NOMO-1 treated with dmso at 0.1 percent for 144 hours (cell line): ENCODE data around the gene SAT1.
"Not testable (repeated sequence)": the region's sequence is repeated elsewhere in the genome, so short reads cannot be mapped to it uniquely, and the experiment has no call there.

Source experiments
- DNase-seq: peaks from one replicate; lab custom pipeline; 2025; ENCODE audit not compliant: unreplicated experiment; lab: John Stamatoyannopoulos, UW

The SAT1 gene

GRCh38 chrX:23782863-23783588 is at the start of gene SAT1:
Gene SAT1, plus strand, starts transcription at chrX:23783173. Its CDS starts 179 bp downstream, at chrX:23783352.
- DNase-seq = peak; percentile 98

DNA sequence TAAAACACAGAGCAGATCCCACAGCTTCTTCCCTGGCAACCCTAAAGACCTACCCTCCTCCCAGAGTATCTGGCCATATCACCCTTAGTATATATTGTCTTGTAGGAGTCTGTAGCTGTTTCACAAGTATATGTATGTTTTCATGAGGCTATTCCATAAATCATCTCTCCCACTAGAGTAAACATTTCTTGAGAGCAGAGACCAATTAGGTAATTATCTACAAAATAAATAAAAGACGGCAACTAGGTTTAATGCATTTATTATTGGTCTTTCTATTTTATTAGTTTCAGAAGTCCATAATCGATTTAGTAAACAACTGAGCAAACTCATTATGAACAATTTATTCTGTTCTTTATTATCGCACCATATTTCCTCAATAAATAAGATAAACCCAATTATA is 46.9 kb upstream of the SAT1 start:
- no peak for DNase-seq

GRCh38 chrX:23737413-23737812 is 45.6 kb upstream of the SAT1 start:
- DNase-seq = no peak

GRCh38 chrX:23742174-23742696 is 40.7 kb upstream of the SAT1 start:
- no peak for DNase-seq

GRCh38 chrX:23742697-23743622 is 40.0 kb upstream of the SAT1 start, which contains the start of gene ACOT9:
Gene ACOT9, minus strand, starts transcription at chrX:23743276. Its CDS starts 132 bp downstream, at chrX:23743144.
- DNase-seq = peak; percentile 63

GRCh38 chrX:23743623-23743971 is 39.4 kb upstream of the SAT1 start:
- DNase-seq = not testable (repeated sequence)

DNA sequence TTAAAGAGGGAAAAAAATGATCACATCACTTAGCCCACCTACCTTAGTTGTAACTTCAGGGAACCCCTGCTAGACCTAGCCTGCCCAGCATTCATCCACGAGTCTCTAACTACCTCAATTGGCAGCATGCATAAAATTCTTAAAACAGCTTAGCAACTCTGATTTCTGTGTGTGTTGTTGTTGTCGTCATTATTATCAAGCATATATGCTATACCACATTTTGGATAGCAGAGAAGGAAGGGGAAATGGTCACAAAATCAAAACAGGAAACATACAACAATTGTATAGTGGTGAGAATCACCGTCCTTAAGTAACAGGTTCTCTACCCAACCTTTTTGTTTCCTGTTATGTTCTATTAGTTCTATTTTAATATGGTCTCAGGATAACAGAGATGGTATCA is 37.2 kb upstream of the SAT1 start:
- DNase-seq = no peak

GRCh38 chrX:23749129-23749528 is 33.8 kb upstream of the SAT1 start:
- no peak for DNase-seq

- no peak for DNase-seq
Observed at GRCh38 chrX:23749576-23749975, 33.4 kb upstream of the SAT1 start.

- no peak for DNase-seq
Observed at GRCh38 chrX:23752740-23753415, 30.1 kb upstream of the SAT1 start.

- DNase-seq = no peak
Observed at GRCh38 chrX:23754664-23755063, 28.3 kb upstream of the SAT1 start.

GRCh38 chrX:23756165-23756564 is 26.8 kb upstream of the SAT1 start:
- peak; percentile 18 for DNase-seq

- DNase-seq = no peak
Observed at GRCh38 chrX:23759821-23760220, 23.2 kb upstream of the SAT1 start.

DNA sequence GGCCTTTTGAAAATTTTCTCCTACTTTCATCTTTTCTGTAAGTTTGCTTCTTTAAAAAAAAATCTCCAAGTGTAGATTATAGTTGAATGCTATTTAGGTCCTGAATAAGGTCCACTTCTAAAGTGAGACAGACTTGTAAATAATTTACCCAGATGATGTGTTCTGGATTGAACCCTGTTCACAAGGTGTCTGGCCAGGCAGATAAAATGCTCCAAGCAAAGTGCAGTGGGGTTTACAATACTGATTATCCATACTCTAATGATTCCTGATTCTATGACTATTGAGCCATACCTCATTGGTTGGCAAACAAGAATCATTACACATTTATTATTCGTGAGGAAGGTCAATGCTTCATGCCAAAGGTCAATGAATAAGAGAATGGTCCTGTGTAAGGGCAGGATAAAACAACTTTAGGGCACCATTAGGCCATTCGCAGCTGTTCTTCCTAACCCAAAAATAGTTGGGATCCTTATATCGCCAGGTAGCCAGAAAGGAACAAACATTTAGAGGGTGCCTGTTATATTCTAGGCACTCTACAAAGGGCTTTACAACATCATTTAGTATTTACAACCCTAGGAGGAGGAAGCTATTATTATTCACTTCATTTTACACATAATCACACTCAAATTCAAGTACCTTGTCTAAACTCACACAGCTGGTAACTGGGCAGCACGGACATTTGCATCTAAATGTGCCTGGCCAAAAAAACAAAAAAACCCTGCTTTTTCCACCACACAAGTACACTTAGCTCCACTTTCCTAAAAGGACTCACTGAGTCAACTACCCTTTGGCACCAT is 18.6 kb upstream of the SAT1 start:
- DNase-seq = no peak

DNA sequence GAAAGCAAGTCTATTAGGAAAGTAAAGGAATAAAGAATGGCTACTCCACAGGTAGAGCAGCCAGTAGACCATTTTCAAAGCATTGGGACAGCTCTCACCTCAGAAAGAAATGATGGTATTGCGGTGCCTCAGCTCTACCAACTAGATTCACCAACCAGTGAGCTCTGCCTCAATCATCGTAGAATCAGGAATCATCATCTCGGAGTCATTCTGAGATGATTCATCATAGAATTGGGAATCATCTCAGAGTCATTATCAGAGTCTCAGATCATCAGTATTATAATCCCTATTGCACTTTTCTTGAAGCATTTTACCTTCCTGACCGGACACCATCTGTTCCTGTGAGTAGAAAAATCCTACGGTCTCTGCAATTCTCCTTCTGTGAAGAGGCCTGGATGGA is 17.5 kb upstream of the SAT1 start:
- DNase-seq = no peak

DNA sequence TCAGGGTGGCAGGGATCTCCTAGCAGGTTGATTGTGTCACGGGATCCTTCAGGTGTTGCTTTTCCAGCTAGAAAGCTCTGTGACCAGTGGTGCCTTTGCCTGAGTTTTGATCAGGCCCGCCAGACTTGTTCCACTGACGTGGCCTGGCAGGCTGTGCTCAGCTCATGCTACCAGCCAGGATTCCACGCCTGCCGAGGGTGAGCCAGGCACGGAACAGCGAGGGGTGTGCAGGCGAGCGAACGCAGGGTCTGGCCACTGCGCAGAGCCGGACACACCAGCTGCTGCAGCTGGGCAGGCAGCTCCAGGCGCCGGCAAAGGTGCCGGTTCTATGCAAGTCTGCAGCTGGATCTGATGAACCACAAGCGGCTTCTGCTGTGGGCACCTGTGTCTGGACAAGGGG is 17.1 kb upstream of the SAT1 start:
- DNase-seq = no peak

- DNase-seq = no peak
Observed at GRCh38 chrX:23766650-23767551, 16.1 kb upstream of the SAT1 start.

- no peak for DNase-seq
Observed at GRCh38 chrX:23770142-23770541, 12.8 kb upstream of the SAT1 start.

GRCh38 chrX:23771086-23771485 is 11.9 kb upstream of the SAT1 start:
- not testable (repeated sequence) for DNase-seq
